HG02884 (cell line): ENCODE measurements around the gene PDIA5.
"Not testable (repeated sequence)": the region's sequence is repeated elsewhere in the genome, so short reads cannot be mapped to it uniquely, and the experiment has no call there.

Source experiments
- ATAC-seq: cut with Tn5 transposase; IDR thresholded peaks from one replicate; pipeline ENCODE4 v1.9.1; 2021; ENCODE audit warnings: mild to moderate bottlenecking, moderate library complexity; ENCODE audit not compliant: unreplicated experiment

PDIA5 gene

DNA sequence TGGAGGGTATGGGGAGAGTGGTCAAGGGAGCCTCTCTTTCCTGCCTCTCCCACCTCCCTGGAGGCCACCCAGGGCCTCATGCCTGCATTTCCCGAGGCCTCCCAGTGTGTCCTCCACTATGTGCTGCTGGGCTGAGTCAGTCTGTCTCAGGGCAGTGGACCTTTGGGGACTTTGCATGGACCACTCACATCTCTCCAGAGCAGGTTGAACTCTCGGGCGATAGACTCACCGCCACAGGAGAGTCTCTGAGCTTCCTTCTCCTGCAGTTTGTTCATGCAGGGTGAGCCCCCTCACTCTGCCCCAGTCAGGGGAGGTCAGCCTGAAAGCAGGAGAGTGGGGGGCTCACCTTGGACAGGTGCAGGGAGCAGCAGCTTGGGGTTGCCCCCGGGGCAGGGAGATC, 74.5 kb downstream of the PDIA5 start:
- ATAC-seq = no peak

DNA sequence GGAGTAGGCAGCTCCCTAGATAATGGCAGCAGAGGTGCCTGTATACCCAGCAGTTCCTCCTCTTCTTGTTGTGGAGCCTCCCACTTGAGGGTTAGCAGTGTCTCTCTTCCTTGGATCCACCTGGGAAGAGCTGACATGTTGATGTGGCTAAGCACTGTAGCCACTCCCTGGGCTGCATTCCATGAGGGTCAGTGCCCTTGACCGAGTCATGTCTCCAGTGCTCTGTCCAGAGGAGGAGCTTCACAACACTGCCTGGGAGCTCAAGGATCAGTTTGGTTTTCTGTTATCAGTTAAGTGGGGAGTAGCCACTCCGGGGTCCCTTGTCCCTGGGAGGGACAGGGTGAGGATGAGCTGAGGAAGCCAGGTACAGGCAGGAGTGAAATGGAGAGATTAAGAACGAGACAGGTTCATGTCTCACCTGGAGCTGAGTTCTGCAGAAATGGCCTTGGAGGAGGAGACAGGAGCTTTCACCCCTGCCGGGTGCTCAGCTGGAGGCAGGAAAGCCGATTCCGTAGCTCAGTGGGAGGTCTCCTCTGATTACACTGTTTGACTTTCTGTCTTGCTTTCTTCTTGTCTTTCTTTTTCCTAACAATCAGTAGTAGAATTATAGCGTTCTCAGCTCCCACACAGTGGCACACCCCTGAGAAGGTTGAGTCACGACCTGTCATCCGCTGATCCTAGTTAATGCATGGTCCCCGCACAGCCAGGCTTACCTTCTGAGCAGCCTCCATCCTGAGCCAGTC, 77.0 kb downstream of the PDIA5 start:
- no peak for ATAC-seq

DNA sequence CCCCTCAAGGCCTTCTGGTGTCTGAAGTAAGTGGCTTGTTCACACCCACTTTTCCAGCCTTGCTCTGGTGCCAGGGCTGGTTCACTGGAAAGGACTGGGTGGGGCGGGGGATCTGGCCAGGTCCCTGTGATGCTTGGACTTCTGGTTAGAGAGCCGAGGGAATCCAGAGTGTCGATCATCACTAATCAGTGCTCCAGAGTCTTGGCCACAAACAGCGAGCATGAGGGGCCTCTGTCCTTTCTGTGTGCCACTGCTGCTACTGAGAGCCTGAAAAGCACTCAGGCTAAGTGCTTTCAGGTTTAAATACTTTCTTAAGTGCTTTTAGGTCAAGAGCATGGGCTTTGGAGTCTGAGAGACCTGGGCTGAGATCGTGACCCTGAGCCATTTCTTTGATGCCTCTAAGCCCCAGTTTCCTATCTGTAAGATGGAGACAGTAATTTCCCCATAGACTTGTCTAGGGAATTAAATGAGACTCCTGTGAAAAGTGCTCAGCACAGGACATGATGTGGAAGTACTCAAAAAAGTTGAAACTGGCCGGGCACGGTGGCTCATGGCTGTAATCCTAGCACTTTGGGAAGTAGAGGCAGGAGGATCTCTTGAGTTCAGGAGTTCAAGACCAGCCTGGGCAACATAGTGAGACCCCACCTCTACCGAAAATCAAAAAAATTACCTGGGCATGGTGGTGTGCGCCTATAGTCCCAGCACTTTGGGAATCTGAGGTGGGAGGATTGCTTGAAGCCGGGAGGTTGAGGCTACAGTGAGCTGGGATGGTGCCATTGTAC, 81.1 kb downstream of the PDIA5 start:
- ATAC-seq = no peak

DNA sequence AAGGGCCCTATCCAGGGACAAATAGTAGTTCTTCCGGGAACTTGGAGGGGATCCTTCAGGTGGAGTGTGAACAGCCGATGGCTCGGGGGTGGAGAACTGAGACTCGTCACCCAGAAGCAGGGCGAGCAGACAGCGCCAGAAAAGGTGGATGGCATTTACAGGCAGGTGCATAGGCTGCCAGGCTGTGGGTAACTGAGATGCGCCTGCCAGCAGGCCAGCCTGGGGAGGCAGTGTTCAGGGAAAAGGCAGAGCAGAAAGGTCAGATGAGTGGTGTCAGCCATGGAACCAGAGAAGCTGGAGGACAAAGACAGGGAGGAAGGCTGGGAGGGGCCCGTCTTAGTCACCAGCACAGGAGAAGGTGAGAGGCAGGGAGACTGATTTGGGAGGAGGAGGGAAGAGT, 81.9 kb downstream of the PDIA5 start:
- no peak for ATAC-seq

DNA sequence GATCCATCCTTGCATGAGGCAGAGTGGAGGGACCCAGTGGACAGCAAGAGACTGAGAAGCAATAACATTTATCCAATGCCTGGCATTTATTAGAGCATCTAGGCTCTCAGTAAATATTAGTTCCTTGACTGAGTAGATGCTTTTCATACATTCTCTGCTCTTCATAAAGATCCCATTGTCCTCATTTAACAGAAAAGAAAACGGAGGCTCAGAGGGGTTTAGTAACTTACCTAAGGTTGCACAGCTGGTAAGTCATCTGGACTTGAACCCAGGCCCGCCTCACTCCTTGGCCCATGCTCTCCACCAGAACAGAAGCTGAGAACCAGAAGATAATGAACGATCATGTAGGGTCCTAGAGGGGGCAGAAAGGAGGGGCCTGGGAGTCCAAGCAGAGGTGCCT, 82.7 kb downstream of the PDIA5 start:
- ATAC-seq = no peak

DNA sequence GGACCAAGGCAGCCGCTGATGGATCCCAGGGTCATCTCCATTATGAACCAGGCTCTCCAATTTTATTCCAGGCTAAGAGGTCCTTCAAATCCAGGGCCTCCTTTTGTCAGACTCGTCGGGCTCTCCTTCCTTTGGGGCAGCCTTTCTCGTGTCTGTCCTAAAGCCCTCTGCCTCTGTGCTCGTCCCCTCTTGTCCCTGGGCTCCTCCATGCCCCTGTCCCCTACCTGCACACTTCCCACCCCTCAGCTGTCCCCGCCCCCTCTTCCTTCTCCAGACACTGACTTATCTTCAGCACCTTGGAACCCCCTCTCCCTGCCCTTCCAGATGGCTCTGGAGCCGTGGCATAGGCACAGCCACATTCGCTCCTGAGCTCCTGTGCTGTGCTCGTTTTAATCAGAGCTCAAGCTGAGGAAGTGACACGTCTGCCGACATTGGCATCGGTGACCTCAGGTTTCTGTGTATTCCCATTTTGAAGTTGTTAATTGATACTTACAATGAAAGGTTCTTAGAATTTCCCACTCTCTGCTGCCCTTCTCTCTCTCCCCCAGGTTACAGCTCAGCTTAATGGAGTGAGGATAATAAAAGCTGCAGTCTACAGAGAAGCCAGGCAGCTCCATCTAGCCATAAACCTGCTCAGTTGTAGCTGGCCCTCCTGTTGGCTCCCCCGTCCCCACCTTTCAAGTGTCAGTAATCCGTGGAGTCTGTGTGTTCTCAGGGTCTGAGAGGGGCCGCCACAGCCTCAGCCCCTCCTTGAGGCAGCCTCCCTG, 83.8 kb downstream of the PDIA5 start:
- ATAC-seq = no peak

DNA sequence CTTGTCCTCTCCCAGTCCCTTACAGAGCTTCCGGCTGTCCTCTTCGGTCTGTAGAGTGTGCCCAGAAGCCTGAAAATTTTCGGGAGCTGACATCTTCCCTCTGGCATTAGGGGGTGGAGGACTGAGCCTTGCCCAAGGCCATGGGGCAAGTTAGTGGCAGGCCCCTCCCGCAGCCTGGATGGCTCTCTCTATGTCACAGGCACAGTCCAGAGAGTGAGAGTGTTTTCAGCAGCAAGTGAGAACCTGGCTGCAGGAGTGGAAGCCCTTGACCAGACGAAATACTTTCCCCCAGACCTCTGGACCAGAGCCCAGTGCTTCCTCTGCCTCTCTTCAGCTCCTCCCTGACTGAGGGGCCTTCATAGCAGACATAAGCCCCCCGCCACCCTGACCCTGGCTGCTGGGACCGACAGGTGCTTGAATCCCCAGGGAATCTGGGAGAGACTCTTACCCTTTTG, 84.5 kb downstream of the PDIA5 start:
- ATAC-seq = no peak

DNA sequence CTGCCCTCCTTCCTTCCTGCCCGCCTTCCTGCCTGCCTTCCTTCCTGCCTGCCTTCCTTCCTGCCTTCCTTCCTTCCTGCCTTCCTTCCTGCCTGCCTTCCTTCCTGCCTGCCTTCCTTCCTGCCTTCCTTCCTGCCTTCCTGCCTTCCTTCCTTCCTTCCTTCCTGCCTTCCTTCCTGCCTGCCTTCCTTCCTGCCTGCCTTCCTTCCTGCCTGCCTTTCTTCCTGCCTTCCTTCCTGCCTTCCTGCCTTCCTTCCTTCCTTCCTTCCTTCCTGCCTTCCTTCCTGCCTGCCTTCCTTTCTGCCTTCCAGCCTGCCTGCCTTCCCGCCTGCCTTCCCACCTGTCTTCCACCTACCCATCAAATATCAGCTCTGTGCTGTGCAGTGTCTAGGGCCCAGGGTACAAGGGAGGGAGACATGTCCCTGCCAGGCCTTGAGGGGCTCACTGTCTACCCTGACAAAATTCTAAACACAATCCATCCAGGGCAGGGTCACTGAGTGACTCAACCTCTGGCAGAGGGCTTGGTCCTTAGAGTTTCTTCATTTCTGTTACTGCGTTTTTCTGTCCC, 85.1 kb downstream of the PDIA5 start:
- not testable (repeated sequence) for ATAC-seq

DNA sequence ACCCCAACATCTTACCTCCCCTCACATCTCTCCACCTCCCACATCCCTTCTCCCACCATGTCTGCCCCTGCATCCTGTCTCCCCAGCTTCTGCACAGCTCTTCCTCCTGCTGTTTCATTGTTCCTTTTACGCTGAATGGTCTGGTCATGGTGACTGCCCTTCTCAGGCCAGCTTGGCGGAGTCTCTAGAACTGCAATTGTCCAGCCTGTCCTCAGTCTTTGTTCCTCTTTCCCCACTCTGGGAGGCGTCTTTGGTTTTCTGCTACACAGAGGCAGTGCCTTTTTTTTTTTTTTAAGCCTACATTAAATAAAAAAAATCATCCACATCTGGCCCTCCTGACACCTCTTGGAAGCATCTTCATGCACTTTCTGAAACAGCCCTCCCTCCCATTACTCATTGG, 85.9 kb downstream of the PDIA5 start:
- no peak for ATAC-seq

DNA sequence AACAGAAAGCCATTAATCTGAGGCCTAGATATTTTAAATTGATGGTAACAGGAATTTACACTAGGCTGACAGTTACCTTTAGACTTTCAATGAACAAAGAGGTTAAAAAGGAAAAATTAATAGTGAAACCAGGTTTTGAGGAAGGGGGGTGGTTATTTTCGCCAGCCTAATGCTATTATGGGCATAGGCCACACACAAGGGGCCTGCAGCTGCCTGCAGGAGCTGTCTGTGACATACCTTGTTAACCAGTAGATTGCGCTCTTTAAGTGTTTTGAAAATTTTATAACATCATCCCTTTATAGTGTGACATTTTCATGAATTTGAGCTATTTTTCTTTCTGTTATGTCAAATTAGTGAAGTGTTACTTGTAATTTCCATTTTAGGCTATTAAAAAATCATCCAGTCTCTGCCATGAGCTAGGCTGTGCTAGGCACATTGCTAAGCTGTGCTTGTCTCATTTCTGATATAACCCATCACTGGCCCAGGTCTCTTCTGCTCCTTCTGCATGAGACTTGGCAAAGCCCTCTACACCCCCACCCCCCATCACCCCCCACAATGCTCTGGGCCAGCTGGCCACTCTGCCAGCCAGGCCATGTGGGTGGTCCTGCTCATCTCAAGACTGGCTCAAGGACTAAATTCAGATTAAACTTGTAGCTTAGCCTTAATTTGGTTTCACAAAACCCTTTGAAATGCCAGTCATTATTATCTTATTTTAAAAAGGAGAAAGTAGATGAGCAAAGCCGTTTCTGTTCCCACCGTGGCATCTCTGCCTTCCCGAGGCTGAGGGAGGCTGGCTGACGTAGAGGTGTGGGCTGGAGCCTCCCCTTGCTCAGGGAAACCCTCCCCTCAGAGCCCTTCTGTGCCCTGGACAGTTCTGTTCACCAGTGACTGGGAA, 86.5 kb downstream of the PDIA5 start:
- no peak for ATAC-seq

DNA sequence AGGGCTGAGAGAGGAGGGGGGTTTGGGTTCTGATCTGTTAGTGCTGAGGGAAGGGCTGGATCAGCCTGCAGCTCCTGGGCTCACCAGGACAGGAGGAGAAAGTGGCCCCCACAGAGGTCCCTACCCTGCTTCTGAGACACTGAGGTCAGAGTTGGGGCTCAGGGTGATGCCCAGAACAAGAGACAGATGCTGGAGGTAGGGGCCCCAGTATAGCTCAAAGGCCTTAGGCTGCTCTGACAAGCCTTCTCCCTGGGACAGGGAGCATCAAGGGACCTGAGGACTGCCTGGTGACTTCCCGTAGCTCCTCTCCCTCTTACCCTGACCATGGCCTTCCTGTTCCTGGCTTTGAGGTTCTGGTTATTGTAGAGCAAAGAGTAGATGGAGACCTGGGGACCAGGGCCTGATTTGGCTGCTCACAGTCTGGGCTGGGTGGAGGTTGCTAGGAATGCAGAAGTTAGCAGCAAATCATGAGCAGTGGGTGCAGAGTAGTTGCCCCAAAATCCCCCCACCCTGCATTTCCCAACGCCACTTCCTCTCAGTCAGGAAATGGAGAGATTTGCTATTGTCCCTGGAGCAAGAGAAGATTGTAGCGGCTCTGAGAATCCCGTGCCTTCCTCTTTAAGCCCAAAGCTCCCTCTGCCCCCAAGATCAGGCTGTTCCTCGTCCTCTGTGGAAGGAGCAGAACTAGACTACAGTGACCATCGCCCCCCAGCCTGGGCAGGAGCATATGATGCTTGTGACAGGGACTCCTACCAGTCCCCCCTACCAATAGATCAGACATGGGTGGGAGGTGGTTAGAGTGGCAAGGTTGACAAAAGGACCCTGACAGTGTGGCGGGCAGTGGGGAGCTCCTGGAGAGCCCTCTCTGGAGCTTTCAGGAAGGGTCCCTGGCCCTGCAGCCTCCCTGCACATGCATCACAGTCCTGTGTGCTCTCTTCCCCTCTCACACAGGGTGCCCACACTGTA, 87.5 kb downstream of the PDIA5 start:
- ATAC-seq = no peak

DNA sequence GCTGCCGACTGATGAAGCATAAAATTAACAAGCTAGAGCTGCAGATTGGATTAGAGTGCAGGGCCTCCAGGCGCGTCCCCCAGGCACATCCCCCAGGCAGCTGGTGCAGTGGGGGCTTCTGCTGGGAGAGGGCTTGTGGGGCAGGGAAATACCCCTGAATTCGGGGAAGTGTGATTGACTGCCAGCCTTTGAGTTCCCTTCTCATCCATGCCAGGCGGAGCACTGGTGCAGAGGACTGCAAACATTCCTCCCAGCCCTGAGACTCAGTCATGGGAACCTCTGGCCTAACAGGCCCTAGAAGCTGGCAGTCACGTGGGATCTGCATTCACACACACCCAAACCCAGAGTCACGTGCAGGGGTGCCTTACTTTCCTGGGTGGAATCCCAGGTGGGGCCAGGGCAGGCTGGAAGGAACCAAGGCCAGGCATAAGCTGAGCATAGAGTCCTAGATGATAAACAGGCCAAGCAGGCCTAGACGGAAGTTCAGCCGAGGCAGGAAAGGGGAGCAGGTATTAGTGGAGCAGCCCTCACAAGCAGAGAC, 88.7 kb downstream of the PDIA5 start:
- ATAC-seq = no peak

DNA sequence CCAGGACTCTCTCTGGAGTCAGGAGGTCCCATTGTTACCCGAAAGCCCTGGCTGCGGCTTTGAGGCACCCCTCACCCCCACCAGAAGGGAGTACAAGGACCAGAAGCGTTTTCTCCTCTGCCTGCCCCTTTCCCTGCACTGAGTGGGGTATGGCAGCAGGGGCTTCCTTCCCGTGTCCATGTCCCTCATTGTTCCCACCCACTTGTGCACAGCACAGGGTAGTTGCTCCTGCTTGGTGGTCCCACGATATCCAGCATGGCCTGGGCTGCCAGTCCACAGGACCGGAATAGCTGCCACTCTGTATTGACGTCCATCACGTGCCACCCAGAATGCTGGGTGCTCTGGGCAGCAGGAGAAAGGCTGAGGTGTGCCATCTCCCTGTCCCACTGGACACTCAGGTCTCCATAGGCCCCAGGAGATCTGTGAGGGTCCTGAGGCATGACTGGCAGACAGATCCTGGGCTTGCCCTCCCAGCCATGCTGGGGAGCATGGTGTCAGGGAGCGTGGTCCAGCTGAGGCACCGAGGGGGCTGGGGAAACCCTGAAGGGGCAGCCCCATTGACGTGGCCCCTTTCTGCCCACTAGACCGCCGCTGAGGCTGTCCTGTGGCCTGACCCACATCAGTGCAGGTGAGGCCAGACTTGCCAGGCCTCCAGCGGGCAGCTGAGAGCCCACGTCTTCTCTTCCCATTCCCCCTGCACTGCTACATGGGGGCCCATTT, 89.6 kb downstream of the PDIA5 start:
- no peak for ATAC-seq

DNA sequence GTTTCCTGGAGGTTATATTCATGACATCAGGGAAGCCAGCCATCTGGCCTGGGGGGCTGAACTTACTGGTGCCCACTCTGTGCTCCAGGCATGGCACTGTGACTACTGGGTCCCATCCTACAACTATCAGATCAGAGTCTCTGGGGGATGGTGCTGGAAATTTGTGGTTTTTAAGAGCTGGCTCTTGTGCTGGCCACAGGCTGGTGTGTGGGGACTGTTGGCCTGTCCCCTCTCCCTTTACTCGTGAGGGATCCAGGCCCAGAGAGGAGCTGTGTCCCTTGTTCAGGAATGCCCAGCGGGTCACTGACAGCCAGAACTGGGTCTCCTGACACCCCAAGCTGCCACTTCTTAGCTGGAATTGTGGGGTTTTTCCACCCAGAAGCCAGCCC, 90.4 kb downstream of the PDIA5 start:
- ATAC-seq = no peak

DNA sequence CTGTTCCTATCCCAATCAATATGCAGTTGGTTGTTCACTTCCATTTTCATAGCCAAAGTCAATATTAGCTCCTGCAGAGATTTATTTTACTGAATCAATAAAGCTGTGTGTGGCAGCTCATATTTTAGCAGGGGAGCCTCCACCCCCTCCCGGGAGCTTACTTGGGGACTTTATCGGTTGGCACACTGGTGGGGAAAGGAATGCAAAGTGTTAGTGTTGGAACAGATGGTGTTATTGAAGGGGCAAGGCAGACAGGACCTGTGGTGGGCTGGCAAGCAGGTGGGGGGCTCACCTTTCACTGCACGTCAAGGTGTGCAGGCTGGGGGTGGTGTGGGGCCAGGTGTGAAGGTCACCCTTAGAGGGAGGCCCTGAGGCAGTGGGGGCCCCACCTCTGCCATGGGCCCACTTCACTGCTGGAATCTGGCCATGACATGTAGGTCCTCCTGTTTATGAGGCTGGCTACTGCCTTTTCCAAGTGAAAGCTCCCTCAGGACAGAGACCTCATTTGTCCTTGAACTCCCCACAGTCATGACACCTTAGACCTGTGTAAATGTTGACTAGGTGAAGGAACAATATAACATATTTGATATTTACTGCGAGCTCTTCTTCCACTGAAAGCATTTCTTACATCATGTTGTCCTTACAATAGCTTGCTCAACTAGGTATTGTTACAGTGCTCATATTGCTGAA, 90.9 kb downstream of the PDIA5 start:
- no peak for ATAC-seq

DNA sequence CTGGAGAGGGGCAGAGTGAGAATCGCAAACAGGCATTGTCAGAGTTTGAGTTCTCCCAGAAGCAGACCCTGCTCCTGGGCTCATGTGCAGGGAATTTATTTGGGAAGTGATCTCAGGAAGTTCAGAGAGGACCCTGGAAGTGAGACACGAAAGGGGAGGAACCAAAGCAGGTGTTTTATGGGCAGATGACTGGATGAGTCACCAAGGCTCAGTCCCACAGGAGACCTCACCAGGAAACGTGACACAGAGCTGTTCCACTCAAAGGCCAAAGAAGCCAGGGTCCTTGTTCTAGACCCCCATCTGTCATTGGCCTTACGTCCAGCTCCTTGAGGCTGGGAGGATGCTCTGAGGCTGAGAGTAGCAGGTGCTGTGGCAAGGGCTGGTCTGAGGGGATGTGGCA, 91.5 kb downstream of the PDIA5 start:
- no peak for ATAC-seq

DNA sequence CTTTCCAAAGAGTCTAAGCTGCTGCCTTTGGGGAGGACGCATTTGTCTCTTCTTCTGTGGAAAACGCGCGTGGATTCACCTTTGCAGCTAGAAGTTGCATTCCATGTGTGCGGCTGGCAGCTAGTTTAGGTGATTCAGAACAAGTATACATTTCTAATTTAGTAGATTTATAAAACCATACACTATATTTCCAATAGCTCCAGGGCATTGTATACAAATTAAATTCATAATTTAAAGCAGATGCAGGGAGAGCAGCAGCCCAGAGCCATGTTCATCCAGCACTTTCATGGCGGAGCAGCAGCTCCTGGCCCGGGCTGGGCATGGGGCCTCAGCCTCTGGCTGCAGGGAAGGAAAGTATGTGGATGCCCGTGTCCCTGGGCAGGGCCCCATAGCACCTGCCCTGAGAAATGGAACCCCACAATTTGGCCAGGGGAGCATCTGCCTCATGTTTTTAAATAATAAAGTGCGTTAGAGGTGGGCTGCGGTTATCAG, 92.1 kb downstream of the PDIA5 start:
- ATAC-seq = no peak
